ENCODE results near the gene IMPG1.
A peak's percentile ranks its signal among the peaks of the same experiment; 100 is the strongest.

IMPG1 gene, protein sequence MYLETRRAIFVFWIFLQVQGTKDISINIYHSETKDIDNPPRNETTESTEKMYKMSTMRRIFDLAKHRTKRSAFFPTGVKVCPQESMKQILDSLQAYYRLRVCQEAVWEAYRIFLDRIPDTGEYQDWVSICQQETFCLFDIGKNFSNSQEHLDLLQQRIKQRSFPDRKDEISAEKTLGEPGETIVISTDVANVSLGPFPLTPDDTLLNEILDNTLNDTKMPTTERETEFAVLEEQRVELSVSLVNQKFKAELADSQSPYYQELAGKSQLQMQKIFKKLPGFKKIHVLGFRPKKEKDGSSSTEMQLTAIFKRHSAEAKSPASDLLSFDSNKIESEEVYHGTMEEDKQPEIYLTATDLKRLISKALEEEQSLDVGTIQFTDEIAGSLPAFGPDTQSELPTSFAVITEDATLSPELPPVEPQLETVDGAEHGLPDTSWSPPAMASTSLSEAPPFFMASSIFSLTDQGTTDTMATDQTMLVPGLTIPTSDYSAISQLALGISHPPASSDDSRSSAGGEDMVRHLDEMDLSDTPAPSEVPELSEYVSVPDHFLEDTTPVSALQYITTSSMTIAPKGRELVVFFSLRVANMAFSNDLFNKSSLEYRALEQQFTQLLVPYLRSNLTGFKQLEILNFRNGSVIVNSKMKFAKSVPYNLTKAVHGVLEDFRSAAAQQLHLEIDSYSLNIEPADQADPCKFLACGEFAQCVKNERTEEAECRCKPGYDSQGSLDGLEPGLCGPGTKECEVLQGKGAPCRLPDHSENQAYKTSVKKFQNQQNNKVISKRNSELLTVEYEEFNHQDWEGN

DNA sequence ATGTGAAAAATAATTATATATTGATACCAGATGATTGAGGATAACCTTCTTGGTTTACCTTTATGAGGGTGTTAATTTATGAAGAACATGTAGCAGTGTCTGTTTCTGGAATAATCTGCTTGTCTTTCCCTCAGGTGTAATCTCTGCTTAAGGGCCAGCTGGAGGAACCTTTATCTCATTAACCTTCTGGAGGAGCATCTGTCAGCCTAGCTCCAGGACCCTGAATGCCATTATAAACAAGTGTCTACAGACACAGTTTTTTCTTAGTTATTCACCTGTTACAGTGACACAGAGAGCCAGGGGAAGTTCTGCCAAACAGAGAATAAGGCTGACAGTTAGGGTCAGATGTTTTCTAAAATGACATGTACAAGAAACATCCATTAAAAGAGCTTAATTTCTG is at the start of gene IMPG1:
Gene IMPG1, minus strand, starts transcription at position 101 of the 400 bp plus-strand sequence. CDS start 174 bp downstream, outside the sequence.
- DNase-seq (ENCODE audit: low read depth) = no peak

DNA sequence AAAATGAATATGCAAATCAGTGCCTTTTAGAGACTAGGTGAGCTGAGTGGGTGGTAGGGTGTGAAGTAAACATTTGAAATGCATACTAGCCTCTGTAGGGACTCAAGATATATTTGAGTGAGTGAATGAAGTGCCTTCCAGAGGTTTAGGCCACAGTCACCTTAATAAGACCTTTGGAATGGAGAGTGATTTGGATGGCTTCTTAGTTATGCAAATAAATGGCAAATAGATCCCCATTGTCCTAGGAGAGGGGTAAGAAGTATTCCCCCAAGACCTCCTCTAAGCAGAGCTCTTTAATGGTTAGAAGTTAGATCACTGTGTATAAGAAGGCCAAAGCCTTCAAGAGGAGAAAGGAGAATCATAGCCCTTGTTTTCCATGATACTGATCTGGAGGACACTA is 47.8 kb upstream of the IMPG1 start:
- DNase-seq (ENCODE audit: low read depth) = no peak

DNA sequence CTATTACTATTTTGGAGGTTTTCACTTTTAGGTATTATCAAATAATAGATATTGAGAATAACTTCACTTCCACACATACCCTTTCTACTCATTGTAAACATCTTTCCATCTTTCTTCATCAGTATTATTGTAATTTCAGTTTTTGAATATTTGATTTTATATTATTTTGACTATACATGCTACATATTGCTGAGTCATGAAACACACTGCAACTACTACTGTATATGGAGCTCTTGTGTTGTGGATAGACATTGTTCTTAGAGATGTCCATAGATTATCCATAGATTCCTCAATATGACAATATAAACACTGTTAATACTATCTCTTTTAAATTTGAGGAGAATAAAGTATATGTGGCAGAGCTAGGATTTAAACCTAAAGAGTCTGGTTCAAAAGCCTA is 819 bp upstream of the IMPG1 start:
- DNase-seq (ENCODE audit: low read depth) = no peak

DNA sequence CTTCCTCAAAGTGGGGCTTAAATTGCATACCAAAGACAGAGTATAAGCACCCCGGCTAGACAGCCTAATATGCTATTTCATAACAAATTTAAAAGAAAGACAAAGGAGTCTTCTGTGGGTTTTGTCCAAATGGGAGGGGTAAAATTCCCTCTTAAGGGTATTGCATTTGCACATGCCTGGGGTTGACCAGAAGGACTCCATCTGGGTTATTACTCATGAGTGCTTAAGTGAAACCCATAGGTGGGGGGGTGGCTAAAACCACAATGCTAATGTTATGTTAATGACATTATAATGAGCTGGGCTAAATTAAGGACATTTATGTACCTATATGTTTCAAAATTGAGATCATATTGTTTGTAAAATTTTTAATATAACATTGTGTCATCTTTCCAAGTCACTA is 15.0 kb downstream of the IMPG1 start:
- DNase-seq (ENCODE audit: low read depth) = no peak

DNA sequence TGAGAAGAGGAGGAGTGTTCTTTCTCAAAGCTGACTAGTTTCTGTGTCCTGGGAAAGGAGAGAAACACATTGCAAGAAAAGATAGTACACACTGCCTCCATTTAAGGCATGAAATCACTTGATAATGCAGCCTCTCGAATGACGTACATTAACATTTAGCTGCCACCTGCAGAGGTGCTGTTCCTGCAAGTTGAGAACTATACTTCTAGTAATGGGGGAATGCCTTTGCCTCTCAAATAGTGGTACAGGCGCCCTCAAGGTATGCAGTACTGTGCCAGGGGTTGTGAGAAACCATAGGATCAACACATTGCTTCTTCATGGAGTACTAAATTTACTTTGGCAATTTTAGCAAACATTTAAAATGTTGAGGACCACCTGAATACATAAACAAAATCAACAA is 20.1 kb downstream of the IMPG1 start:
- DNase-seq (ENCODE audit: low read depth) = no peak

DNA sequence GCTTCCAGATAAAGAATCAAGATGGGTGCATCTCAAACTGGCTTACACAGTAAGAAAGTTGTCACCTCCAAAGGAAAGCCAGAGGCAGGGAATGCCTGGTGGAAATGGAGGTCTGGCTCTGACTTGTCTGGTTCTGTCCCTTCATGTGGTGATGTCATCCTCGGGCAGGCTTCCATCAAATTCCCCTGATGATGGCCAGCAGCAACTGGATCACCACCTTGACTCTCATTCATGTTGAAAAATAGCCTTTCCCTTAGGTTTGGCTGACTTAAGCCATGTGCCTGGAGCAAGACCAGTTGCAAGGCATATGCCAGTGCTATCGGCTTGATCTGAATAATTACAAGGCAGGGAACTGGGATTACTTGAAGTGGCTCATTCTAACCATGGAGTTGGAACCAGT is 28.8 kb downstream of the IMPG1 start:
- DNase-seq (ENCODE audit: low read depth) = no peak

DNA sequence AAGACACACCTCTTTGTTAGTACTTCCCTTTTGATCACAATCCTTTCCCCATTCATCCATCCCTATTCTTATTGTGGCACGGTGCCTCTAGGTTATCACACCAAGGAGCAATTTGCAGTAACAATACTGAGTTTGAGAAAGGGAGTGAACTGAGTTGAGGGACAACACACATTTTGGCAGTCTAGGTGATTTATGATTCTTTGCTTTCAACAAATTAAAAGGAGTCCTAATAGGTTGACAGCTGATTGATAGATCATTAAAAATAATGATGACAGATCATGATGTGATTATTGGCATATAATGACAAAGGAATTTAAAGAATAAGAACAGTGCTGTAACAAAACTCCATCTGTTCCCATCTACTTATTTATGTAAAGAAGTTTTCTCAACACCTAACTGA is 36.7 kb downstream of the IMPG1 start:
- DNase-seq (ENCODE audit: low read depth) = no peak

DNA sequence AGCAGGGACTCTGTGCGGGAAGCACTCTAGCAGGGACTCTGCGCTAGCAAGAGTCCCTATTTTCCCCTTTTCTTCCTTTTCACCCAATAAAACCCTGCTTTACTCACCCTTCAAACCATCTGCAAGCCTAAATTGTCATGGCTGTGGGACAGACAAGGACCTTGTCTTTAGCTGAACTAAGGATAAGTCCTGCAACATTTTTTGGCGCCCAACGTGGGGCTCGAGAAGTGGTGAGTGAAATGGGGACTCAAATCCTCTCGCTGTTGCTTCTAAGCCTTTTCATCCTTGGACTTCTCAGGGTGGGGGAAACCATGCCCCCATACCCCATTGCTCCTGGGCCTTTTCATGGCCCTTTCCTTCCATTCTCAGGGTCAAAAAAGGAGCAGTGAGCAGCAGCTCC is 46.4 kb downstream of the IMPG1 start:
- DNase-seq (ENCODE audit: low read depth) = no peak

DNA sequence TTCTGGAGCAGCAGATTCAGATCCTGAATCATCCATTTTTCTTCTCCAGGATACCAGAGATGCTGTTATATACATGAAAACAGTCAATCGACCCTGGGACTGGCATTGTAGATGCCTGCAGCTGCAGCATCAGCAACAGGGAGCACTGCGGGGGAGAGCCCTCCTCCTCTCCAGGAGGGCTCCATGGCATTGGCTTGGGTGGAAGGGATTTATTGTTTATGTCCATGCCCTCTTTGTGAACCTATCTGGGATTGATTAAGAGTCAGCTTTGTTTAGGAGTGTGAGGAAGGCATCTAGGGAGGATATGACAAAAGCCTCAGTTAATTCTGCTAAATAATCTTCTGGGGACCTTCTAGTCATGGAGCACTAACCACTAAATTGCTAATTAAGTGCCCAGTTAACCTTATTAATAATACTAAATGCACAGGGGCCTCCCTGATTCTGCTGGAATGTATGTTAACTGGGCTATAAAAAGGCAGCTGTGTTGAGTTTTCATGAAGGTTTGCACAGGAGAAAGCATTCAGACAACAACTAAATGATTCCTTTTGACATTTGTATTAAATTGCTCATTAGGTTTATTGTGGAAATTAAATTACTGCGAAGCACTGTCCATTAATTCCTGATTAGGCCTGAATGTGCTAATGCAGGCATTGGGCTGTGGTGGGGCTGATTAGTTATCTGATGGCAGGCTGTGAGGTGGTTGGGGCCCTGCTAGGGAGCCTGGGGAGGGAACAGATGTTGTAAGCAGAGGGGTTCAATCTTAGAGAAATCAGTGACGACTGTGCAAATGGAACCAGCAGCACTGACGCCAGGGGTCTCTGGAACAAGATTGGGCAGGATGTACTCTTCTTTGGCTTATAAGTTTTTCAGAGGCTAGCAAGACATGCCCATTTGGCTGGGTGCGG is 57.6 kb downstream of the IMPG1 start:
- no peak for DNase-seq (ENCODE audit: low read depth)

DNA sequence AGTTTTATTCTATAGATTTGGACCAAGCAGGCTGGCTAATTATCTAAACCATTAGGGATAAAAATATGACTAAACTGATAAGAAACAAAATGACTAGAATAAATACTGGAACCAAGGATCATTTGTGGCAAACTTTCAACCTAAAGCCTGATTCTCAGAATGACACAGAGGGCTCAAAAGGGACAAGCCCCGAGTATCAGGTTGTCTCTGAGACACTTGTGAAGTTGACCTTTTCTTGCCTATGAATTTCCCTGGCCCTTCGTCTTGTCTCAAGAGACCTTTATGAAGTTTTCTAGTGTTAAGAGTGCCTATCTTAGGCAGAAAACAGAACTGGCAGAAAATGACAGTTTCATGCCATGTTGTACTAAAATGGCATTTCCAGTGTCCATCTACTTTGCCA is 68.3 kb downstream of the IMPG1 start:
- no peak for DNase-seq (ENCODE audit: low read depth)

DNA sequence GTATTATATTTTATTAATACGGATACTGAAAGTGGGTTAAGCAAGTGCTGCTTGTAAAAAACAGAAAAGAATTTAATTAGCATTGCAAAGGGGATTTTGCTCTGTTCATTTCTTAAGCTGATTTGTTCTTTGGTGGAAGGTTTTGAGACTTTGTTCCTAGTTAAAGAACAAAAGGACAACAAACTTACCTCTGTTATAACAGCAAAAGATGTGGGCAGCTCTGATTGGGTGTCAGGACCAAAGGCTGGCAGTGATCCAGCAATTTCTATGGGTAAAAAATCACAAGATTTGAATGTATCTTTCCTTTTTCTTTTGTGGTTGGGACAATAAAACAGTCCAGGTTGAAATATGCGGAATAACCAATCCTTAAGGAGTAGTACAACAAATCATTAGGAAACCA is 68.8 kb downstream of the IMPG1 start:
- no peak for DNase-seq (ENCODE audit: low read depth)

DNA sequence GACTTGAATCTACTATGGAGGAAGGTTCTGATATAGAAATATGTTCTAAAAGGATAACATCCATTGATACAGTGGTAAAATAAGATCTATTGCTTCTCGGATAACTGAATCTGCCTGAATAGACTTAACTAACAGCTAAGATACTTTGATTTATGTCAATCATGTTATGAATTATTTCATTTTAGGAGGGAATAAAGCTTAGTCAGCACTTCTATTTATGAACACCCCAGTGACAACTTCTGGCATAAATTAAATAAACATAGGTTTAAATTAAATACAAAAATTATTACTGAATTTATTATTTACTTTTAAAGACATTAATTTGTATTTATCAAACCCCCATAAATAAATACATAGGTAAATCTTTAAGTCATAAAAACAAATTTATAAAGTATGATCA is 69.3 kb downstream of the IMPG1 start:
- no peak for DNase-seq (ENCODE audit: low read depth)

DNA sequence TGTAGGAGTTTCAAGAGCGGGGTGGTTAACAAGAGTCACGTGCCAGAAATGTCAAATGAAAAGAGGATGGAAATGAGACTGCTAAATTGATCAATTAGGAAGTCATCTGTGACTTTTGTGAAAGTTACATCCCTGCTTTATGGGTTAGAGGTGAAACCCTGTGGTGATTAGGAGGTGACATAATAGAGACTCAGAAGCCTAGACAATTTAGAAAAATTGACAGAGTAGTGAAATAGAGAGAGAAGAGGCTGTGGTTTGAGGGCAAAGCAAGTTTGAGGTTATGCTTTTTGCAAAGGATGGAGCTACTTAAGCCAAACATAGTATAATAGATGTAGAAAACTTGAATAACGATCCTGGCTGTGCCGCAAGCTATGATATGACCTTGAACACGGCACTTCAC is 71.8 kb downstream of the IMPG1 start:
- no peak for DNase-seq (ENCODE audit: low read depth)

DNA sequence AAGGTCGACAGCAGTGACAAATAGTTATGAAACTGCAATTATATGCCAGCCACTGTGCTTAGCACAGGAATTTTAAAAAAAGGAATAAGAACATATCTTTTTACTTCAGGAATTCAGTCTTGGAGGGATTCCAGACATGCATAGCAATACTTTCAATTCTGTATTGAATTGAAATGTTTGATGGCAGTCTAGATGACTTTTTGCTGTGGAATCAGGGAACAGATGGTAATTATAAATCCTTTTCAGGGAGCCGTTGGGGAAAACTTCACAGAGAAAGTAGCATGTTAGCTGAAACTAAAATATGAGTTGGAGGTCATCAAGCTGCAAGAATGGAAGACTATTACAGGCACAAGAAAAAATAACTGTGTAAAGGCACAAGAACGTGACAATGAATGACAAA is 74.8 kb downstream of the IMPG1 start:
- DNase-seq (ENCODE audit: low read depth) = peak; percentile 3

DNA sequence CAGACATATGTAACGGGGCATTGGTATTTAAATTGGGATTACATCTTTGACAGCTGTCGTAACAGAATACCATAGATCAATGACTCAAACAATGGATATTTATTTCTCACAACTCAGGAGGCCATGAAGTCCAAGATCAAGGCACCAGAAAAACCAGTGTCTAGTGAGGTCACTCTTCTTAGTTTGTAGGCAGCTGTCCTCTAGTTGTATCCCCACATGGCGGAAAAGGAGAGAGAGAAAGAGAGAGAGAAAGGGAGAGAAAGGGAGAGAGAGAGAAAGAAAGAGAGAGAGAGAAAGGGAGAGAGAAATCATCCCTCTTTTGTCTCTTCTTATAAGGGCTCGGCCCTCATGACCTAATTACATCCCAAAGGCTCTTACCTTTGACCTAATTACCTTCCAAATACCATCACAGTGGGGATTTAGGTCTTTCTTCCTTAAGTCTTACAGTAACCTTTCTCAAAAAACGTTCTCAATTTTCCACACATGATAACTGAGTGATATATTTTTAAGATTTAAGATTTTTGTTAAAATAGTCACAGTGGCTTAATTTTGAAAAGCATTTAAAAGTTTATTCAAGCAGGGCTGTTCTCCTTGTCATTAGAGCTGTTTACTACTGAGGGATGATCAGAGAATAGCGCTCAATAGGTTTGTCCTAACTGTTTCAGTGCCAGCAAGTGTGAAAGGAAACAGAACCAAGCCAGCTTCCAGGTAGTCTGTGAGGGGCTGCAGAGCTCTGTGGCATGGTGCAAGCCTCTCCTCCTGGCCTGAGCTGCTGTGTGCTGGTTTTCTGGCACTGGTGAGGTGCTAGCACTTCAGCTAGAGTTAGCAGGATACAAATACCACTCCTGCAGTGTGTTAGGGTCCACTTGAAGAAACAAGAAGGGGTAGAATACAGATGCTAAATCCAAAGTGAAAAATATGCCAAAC is 79.0 kb downstream of the IMPG1 start:
- DNase-seq (ENCODE audit: low read depth) = no peak

DNA sequence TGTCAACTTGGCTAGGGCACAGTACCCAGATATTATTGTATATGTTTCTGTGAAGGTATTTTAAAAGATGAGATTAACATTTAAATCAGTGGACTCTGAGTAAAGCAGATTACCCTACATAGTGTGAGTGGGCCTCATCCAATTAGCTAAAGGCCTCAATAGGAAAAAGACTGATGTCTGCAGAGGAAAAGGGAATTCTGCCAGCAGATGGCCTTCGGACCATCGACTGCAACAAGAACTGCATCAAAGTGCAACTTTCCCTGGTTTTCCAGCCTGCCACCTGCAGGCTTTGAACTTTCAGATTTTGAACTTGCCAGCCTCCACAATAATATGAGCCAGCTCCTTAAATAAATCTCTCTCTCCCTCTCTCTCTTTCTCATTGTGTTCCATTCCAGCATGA is 80.5 kb downstream of the IMPG1 start:
- no peak for DNase-seq (ENCODE audit: low read depth)

DNA sequence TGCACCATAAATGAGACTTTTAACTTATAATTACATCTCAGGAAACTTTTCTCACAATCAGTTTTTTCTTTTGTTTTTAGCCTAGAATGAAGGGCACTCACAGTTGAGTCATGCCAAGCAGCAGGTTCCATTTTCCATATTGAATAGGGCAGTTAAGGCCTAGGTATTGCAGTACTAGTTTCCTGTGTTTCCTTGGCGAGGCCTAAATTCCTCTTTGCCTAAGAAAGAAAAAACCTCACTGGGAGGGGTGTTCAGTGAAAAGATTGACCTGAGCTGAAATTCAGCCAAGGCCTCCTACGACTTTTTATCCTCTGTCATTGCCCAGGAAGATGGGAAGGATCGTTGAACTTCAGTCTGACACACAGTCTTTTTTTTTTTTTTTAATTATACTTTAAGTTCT is 85.5 kb downstream of the IMPG1 start:
- DNase-seq (ENCODE audit: low read depth) = no peak

DNA sequence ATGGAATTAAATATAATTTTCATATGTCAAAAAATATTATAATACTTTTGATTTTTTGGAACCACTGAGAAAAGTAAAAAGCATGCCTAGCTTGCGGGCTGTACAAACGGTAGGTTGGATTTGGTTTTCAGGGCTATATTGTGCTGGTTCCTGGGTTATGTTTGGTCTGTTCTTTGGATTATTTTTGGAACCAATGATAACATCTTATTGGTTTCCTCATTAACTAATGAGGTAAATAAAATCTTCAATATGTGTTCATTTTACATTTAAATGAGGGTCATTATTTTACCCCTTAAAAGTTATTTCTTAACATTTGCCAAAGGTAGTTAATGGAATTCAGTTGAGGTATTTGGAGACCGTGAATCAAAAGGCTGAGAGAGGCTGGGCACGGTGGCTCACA is 96.6 kb downstream of the IMPG1 start:
- DNase-seq (ENCODE audit: low read depth) = no peak

DNA sequence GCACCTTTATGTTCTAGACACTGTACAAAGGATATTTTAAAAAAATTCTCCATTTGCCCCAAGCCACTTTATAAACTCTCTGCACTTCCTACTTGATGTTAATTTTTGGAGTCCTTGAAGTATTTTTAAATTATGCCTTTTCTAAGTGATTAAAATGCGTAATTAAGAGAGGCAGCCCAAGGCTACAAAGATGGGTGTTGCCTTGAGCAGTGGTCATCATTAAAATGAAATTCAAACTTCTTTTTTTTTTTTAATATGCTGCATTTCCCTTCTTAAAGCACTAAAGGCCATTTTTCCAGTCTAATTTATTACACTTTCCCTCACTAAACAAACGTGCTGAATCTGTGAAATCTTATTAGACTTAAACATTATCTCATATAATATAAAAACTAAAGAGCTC is 102.4 kb downstream of the IMPG1 start:
- no peak for DNase-seq (ENCODE audit: low read depth)

DNA sequence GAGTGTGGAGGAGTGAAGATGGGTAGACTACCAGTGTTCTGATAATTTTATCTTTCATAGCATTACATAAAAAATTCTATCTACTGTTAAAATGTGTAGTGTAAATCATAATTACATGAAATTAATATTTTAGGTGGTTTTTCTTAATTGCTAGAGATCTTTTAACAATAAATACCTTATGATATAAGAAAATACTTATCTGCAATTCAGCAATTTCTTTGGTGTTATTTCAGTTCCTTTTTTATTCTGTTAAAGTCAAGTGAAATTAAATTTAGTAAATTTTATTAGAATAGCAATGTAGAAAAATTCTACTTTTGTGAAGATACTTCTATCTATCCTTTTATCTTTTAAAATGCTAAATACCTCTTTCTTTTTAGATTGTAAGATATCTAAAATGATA is 104.3 kb downstream of the IMPG1 start:
- no peak for DNase-seq (ENCODE audit: low read depth)

DNA sequence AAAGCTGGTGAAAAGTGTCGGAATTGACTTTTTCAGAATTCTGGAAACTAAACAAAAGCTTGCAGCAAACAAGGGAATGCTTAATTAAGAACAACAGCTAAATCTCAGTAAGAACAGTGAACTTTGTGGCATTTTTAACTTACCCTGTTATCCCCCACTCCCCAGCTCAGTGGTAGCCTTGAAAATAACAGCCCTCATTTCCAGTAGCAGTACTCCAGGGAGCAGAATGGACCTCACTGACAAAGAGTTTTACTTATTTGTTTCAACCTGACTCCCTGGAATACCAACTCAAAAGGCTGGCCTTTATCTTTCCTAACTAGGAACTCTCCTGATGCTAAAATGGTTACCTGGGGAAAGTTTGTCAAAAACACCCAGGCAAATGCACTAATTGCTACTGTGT is 108.9 kb downstream of the IMPG1 start:
- DNase-seq (ENCODE audit: low read depth) = no peak
